SIG-M5 (cell line): ENCODE data around the gene SGSH.

Experiments used
- DNase-seq: peaks from one replicate; lab custom pipeline; 2025; lab: John Stamatoyannopoulos, UW

The SGSH gene

DNA sequence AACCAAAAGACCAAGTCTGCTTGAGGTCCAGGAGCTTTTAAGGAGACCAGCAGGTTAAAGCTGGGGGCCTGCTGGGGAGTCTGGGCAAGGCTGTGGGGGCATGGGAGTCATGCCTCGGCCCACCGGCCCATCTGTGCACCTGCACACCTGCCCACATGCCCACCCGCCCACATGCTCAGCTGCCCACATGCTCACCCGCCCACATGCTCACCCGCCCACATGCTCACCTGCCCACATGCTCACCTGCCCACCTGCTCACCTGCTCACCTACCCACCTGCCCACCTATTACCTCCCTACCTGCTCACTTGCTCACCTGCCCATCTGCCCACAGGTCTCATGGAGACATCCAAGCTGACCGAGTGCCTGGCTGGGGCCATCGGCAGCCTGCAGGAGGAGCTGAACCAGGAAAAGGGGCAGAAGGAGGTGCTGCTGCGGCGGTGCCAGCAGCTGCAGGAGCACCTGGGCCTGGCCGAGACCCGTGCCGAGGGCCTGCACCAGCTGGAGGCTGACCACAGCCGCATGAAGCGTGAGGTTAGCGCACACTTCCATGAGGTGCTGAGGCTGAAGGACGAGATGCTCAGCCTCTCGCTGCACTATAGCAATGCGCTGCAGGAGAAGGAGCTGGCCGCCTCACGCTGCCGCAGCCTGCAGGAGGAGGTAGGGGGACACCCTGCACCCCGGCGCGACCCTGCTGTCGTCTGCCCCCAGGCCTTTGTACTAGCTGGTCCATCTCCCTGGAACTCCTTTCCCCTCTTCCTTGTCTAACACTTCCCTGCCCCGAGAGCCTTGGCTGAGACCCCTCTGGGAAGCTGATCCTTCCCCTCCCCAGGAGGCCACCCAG lies 36.3 kb downstream of the SGSH start:
- DNase-seq: no peak

DNA sequence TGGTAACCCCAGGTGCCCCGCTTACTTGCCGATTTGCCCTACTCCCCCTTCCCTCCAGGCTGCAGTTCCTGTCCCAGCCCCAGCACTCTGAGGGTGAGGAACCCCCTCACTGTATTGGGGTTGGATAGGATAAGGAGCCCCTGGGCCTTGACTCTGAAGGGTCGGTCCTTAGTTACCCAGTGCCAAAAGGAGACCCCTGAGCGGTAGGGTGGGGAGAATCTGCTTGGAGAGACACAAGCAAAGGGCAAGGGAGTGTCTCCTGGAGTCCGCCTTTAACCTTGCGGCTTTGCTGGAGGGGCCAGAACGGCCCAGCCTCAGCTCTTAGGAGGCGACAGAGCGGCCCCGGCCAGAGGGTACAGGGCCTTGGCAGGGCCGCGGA lies 37.3 kb downstream of the SGSH start:
- no peak for DNase-seq

DNA sequence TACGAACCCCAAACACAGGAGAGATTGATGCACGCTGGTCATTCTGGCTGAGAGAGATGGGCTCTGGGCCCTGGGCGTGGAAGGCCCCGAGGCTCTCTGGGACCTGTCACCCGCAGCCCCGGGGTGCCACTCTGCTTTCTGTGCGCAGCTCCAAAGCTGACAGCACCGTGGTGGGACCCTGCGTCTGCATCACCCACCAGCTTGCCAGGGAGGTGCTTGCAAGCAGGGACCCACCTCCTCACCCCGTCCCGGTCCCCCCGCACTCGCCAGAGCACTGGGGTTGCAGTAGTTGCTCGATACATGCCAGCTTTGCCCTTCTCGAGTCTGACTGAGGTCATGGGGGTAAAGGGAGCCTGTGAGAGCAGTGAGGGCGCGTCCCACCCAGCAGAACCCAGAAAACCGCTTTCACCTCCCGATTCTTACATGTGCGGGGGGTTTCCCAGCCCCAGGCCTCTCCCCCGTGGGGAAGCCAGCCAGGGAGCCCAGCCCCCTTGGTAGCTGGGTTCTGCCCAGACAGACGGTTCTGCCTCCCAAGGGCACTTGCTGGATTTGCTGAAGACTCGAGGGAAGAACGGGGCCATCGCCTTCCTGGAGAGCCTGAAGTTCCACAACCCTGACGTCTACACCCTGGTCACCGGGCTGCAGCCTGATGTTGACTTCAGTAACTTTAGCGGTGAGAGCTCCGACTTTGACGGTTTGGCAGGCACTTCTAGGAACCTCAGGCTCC lies 37.9 kb downstream of the SGSH start:
- DNase-seq: no peak

DNA sequence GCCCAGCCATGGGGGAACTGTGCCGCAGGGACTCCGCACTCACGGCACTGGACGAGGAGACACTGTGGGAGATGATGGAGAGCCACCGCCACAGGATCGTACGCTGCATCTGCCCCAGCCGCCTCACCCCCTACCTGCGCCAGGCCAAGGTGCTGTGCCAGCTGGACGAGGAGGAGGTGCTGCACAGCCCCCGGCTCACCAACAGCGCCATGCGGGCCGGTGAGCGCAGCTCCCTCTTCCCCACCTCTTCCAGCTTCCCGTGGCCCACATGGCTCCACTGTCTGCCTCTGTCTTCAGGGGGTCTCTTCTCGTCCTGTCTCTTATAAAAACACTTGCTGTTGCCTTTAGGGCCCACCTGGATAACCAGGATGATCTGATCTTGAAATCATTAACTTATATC lies 38.7 kb downstream of the SGSH start:
- no peak for DNase-seq

DNA sequence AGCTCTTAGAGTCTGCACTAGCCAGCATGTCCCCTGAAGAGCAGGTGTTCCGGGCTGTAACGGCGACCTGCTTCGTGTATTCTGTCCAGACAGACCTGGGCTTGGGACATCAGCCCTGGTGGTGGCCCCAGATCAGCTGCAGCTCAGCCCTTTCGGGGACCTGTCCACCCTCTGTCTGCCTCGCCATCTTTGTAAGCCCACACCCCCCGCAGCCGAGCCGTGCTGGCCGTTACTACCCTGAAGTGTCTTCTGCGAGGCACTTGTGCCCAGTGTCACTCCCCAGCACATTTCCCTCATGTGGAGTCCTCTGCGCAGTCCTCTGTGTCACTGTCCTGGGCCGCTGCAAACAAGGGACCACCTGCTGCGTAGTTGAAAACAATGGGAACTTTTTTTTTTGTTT lies 39.9 kb downstream of the SGSH start:
- no peak for DNase-seq

DNA sequence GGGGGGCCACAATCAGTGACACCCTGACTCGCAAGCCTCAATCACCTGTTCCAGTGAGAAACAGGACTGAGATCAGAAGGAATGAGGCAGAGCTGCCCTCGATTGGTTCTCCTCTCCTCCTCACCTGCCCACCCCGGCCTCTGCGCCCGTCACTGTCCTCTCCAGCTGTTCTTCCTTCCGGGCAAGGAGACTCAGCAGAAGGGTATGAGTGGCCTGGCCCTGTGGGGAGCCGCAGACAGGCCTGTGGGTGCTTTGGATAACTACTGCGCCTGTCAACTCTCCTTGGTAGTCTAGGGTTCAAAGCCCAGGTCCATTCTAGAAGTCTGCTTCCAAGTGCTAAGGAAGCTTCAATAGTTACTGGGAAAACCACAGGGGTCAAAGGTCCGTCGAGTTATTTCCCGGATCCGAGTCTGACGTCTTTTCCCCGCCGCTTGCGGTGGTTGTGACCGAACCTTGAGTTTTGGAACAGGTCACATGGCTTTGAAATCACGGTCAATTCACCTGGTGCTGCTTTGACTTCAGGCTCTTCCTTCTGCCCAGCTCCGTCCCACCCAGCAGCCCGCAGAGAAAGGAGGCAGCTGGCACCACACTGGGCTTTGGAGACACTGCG lies 42.0 kb downstream of the SGSH start:
- no peak for DNase-seq

DNA sequence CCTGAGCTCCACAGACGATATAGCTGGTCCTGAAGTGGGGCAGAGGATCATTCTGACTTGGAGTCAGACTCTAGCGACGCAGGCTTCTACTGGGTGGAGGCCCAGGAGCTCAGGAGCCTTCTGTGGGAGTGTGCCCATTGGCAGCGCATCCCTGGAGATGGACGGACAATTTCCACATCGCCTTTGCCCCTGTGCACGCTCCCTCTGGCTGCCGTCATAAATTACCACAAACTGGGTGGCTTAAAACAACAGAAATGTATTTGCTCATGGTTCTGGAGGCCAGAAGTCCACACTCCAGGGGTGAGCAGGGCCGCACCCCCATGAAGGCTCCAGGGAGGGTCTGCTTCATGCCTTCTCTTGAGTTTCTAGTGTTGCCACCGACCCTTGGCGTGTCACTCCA lies 43.4 kb downstream of the SGSH start:
- DNase-seq: no peak

DNA sequence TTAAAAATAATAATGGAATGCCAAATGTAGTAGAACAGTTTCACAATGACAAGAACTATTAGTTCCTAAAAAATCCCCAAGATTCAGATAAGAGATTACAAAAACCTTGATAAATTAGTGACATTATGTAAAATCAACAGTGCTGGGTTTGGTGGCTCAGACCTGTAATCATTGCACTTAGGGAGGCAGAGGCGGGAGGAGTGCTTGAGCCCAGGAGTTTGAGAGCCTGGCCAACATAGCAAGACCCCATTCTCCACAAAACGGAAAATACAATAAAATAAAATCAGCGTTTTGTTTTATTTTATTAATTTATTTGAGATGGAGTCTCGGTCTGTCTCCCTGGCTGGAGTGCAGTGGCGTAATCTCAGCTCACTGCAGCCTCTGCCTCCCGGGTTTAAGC lies 46.2 kb downstream of the SGSH start:
- no peak for DNase-seq

DNA sequence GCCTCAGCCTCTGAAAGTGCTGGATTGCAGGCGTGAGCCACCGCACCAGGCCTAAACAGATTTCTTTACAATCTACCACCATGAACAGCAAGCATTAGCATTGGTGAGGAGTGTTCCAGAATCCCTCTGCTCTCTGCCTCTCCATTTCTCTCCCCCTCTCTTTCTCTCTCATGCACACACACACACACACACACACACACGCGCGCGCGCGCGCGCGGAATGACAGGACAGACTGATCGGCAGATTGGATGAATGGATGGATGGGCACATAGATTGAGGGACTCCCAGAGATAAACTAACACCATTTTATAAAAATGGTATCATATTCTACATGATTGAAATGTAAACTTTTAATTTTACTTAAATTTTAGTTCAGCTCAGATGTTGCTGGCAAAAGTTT lies 47.0 kb downstream of the SGSH start:
- no peak for DNase-seq

DNA sequence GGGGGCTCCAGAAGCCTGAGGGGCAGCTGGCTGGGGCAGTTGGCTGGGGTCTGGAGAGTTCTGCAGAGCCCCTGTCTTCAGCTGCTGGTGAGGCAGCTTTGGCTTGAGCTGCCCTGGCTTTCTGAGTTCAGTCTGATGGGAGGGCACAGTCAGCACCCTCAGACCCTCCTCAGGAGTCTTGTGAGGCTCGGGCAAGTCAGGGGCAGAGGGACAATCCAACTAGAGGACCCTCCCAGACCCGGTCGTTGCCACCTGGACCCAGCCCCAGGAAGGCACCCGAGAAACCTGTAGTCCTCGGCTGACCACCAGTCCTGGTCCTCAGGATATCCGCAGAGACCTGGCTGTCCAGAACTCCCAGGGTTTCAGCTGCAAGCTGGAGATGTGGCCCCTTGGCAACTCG lies 48.5 kb downstream of the SGSH start:
- DNase-seq: no peak

DNA sequence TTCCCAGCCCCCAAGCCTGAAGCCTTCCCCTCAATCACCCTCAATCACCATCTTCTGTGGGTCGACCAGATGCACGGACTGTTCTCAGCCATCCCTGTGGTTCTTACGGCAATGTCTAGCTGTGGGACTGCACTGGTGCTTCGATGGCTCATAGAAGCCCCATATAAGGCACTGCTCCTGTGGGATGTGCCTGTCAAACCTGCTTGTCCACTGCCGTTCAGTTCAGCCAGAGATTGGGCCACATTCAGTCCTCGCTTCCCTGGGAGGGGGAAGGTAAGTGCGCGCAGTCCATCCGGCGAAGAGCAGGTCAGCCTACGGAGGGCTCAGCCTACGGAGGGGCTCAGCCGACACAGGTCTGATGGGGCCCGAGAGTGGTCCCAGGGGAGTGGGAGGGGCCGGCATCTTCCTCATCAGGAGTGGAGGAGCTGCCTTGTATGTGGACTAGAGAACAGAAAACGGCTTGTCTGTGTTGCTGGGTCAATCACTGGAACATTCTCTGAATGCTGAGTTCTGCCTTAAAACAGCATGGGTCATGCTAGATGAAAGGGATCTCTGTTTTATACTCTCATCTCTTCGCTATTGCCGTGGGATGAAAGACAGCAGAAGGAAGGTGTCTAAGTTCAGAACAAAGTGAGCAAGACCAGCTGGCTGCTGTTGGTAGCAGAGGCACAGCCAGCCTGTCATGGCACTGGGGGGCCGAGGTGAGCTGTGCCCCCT lies 50.2 kb downstream of the SGSH start, which contains the start of gene CARD14:
Gene CARD14, plus strand, starts transcription at position 247 of the 717 bp plus-strand sequence. CDS start 11,409 bp downstream, outside the sequence.
- DNase-seq: no peak

DNA sequence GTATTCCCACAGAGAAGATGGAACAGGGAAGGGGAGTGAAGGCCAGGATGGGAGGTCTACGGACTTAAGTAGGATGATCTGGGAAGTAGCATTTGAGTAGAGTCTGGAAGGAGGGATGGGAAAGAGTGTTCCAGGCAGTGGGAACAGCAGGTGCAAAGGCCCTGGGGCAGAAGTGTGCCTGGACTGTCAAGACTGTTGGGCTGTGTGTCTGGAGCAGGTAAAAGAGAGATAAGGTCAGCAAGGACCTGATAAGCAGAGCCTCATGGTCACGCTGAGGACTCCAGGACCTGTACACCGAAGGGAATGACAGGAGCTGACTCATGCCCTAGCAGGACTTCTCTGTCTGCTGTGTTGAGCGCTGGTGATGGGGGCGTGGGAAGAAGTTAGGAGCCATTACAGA lies 51.0 kb downstream of the SGSH start:
- DNase-seq: no peak

DNA sequence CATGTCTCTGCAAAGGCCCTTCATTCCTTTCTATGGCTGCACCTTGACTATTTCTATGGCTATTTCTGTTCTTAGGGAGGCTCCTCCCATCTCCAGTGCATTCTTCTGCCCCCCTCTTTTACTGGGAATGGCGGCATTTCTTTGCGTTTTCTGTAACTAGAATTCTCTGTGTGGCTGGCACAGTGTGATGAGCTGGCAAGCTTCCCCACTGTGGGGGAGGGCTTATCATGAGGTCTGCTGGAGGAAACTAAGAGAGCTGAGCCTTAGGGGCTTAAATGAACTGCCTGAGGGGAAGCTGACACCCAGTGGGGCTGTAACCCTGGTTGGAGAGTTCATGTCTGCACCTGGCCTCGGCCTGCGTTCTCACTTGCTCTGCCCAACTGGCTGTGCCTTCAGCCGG lies 51.8 kb downstream of the SGSH start:
- no peak for DNase-seq

DNA sequence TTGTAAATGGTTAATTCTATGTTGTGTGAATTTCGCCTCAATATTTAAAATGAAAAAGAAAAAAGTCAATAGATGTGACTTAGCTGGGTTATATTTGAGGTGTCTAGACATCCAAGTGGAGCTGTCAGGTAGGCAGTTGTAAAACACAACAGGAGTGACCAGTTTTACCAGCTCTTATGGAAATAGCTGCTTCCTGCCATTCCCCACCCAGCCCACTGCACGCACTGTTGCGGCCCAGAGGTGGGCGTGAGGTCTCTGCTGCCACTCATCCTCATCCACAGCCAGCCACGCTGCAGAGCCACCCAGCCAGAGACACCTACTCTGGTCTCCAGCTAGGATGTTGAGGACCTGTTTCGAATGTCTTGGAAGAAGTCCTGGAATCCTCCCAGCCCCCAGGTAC lies 53.7 kb downstream of the SGSH start:
- DNase-seq: no peak

DNA sequence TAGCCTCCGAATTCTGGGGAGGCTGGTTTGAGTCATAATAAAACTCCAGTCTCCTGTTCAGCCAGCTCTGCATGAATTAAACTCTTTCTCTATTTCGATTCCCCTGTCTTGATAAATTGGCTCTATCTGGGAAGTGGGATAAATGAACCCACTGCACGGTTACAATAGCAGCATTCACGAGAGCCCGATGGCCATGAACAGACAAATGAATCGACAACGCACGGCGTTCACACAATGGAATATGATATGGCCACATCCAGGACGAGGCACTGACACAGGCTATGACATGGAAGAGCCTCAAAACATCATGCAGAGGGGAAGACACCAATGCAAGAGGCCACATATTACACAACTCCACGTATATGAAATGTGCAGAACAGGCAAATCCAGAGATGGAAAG lies 55.9 kb downstream of the SGSH start:
- DNase-seq: no peak

DNA sequence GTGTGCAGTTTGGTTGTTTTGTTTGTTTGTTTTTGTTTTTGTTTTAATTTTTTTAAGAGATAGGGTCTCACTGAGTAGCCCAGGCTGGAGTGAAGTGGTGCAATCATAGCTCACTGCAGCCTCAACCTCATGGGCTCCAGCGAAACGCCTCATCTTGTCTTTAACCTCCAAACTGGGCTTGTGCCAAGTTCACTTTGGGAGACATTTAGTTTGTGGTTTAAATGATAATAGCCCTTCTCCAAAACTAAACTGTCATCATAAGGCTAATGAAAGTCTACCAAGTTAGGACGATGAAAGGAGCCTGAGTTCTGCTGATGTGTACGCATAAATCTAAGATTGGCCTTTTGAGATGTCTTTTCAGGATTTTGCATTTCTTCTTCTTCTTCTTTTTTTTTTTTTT lies 56.8 kb downstream of the SGSH start:
- DNase-seq: no peak

DNA sequence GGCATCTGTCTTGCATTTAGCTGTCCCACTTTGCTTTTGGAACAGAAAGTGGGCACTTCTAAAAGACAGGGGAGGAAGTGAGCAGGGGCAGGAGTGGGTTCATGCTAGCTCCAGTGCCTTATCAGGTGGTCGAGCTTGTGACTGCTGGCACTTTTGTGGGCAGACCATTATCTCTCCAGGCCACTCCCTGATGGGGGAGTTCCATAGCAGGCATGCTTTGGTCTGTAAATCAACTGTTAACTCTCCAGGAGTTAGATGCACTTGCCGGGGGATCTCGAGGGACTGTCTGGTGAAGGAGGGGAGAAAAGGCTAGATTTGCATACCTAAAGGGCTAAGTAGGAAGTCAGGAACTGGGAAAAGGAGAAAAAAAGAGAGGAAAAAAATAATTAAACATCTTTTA lies 59.6 kb downstream of the SGSH start:
- DNase-seq: no peak
